ENCODE results near the gene ZNF846.

ZNF846 gene

DNA sequence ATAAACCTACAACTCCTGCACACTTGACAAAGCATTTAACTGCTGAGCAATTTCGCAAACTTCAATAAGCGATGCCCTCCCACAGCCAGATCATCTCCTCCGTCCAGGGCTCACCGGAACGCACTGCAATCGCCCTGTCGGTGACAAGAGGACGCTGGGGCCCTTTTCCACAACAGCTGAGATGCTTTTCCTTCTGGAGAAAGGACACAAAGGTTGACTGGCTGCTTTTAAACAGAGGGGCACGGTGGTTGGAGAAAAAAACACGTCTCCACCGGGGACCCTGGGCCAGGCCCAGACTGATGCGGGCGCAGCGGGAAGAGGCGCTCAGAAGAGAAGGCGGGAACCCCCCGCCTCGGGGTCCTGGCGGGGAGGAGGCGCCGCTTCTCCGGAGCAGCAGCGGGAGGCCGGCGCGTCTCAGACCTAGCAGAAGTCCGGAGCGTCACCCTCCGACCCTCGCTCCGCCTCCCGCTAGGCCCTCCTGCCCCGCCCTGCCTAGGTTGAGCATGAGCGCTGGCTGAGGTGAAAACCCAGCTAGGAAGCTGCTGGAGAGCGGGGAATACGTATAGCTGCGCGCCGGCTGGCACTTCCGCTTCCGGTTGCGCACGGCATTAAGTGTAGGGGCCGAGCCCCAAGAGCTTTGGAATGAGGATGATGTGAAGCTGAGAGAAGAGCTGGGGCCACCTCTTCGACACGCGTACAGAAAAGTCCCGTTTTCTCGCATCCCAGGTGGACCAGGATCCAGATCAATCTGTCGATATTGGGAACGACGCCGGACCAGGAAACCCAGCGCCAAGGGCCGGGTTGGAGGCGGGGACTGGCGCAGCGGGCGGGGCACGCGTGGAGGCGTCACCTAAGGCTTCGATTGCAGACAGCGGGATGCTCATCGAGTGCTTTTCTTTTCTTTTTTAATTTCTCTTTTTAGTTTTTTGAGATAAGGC lies at the start of gene ZNF846 (continued):
- TF ChIP-seq, protein P1, sequence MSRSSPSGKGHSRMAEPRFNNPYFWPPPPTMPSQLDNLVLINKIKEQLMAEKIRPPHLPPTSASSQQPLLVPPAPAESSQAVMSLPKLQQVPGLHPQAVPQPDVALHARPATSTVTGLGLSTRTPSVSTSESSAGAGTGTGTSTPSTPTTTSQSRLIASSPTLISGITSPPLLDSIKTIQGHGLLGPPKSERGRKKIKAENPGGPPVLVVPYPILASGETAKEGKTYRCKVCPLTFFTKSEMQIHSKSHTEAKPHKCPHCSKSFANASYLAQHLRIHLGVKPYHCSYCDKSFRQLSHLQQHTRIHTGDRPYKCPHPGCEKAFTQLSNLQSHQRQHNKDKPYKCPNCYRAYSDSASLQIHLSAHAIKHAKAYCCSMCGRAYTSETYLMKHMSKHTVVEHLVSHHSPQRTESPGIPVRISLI (tag by site-specific recombination; IDR thresholded peaks at IDR 0.05), result no peak
- 0 out of 2 replicates have a peak, but pooled peaks have one; percentile 51 for TF ChIP-seq GLI4 (tag by site-specific recombination; IDR thresholded peaks at IDR 0.05)
- no peak for TF ChIP-seq RBAK (tag by site-specific recombination; IDR thresholded peaks at IDR 0.05)
- TF ChIP-seq ZNF843 (tag by site-specific recombination; IDR thresholded peaks at IDR 0.05), result peak; percentile 53; the same call in 1 of the 2 replicates
- TF ChIP-seq SP3 (tag by site-specific recombination; IDR thresholded peaks at IDR 0.05), result peak; percentile 85
- TF ChIP-seq, protein P2, sequence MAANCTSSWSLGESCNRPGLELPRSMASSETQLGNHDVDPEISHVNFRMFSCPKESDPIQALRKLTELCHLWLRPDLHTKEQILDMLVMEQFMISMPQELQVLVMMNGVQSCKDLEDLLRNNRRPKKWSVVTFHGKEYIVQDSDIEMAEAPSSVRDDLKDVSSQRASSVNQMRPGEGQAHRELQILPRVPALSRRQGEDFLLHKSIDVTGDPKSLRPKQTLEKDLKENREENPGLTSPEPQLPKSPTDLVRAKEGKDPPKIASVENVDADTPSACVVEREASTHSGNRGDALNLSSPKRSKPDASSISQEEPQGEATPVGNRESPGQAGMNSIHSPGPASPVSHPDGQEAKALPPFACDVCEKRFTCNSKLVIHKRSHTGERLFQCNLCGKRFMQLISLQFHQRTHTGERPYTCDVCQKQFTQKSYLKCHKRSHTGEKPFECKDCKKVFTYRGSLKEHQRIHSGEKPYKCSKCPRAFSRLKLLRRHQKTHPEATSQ (tag by site-specific recombination; IDR thresholded peaks at IDR 0.05), result peak; percentile 67; the same call in 1 of the 2 replicates
- TF ChIP-seq, protein P3, sequence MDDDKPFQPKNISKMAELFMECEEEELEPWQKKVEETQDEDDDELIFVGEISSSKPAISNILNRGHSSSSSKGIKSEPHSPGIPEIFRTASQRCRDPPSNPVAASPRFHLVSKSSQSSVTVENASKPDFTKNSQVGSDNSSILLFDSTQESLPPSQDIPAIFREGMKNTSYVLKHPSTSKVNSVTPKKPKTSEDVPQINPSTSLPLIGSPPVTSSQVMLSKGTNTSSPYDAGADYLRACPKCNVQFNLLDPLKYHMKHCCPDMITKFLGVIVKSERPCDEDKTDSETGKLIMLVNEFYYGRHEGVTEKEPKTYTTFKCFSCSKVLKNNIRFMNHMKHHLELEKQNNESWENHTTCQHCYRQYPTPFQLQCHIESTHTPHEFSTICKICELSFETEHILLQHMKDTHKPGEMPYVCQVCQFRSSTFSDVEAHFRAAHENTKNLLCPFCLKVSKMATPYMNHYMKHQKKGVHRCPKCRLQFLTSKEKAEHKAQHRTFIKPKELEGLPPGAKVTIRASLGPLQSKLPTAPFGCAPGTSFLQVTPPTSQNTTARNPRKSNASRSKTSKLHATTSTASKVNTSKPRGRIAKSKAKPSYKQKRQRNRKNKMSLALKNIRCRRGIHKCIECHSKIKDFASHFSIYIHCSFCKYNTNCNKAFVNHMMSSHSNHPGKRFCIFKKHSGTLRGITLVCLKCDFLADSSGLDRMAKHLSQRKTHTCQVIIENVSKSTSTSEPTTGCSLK (tag by site-specific recombination; IDR thresholded peaks at IDR 0.05), result no peak
- TF ChIP-seq REPIN1 (tag by site-specific recombination; IDR thresholded peaks at IDR 0.05; ENCODE audit: low read depth), result no peak
- TF ChIP-seq ZNF350 (tag by site-specific recombination; IDR thresholded peaks at IDR 0.05), result no peak
- no peak for TF ChIP-seq ZNF274 (IDR thresholded peaks at IDR 0.05; ENCODE audit: low read length)
- TF ChIP-seq ZNF274 (tag by site-specific recombination; IDR thresholded peaks at IDR 0.05; ENCODE audit: borderline replicate concordance), result no peak
- peak; percentile 61; the same call in 1 of the 2 replicates for TF ChIP-seq ZBTB48 (tag by site-specific recombination; IDR thresholded peaks at IDR 0.05)
- TF ChIP-seq ZNF2 (tag by site-specific recombination; IDR thresholded peaks at IDR 0.05), result peak; percentile 86
- no peak for TF ChIP-seq ZFP41 (tag by site-specific recombination; IDR thresholded peaks at IDR 0.05; ENCODE audit: borderline replicate concordance)
- TF ChIP-seq ZNF37A (tag by site-specific recombination; IDR thresholded peaks at IDR 0.05), result no peak
- TF ChIP-seq ZNF785 (tag by site-specific recombination; IDR thresholded peaks at IDR 0.05), result no peak
- TF ChIP-seq ZNF624 (tag by site-specific recombination; IDR thresholded peaks at IDR 0.05), result no peak
- no peak for TF ChIP-seq ZNF677 (tag by site-specific recombination; IDR thresholded peaks at IDR 0.05)
- TF ChIP-seq ZNF544 (tag by site-specific recombination; IDR thresholded peaks at IDR 0.05), result no peak
- TF ChIP-seq, protein P4, sequence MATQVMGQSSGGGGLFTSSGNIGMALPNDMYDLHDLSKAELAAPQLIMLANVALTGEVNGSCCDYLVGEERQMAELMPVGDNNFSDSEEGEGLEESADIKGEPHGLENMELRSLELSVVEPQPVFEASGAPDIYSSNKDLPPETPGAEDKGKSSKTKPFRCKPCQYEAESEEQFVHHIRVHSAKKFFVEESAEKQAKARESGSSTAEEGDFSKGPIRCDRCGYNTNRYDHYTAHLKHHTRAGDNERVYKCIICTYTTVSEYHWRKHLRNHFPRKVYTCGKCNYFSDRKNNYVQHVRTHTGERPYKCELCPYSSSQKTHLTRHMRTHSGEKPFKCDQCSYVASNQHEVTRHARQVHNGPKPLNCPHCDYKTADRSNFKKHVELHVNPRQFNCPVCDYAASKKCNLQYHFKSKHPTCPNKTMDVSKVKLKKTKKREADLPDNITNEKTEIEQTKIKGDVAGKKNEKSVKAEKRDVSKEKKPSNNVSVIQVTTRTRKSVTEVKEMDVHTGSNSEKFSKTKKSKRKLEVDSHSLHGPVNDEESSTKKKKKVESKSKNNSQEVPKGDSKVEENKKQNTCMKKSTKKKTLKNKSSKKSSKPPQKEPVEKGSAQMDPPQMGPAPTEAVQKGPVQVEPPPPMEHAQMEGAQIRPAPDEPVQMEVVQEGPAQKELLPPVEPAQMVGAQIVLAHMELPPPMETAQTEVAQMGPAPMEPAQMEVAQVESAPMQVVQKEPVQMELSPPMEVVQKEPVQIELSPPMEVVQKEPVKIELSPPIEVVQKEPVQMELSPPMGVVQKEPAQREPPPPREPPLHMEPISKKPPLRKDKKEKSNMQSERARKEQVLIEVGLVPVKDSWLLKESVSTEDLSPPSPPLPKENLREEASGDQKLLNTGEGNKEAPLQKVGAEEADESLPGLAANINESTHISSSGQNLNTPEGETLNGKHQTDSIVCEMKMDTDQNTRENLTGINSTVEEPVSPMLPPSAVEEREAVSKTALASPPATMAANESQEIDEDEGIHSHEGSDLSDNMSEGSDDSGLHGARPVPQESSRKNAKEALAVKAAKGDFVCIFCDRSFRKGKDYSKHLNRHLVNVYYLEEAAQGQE (tag by site-specific recombination; IDR thresholded peaks at IDR 0.05), result peak; percentile 90
- TF ChIP-seq, protein P5, sequence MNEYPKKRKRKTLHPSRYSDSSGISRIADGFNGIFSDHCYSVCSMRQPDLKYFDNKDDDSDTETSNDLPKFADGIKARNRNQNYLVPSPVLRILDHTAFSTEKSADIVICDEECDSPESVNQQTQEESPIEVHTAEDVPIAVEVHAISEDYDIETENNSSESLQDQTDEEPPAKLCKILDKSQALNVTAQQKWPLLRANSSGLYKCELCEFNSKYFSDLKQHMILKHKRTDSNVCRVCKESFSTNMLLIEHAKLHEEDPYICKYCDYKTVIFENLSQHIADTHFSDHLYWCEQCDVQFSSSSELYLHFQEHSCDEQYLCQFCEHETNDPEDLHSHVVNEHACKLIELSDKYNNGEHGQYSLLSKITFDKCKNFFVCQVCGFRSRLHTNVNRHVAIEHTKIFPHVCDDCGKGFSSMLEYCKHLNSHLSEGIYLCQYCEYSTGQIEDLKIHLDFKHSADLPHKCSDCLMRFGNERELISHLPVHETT (tag by site-specific recombination; IDR thresholded peaks at IDR 0.05), result peak; percentile 83
- peak; percentile 18; the same call in 1 of the 2 replicates for TF ChIP-seq FEZF1 (tag by site-specific recombination; IDR thresholded peaks at IDR 0.05)
- no peak for TF ChIP-seq ZNF830 (tag by site-specific recombination; IDR thresholded peaks at IDR 0.05; ENCODE audit: low read depth)
- no peak for TF ChIP-seq OSR2 (tag by site-specific recombination; IDR thresholded peaks at IDR 0.05)
- TF ChIP-seq ZNF140 (tag by site-specific recombination; IDR thresholded peaks at IDR 0.05), result no peak
- TF ChIP-seq MZF1 (tag by site-specific recombination; IDR thresholded peaks at IDR 0.05; ENCODE audit: borderline replicate concordance), result no peak
- no peak for TF ChIP-seq ZFP3 (tag by site-specific recombination; IDR thresholded peaks at IDR 0.05; ENCODE audit: low read depth)
- no peak for TF ChIP-seq ZNF621 (tag by site-specific recombination; IDR thresholded peaks at IDR 0.05)
- TF ChIP-seq ZNF473 (tag by site-specific recombination; IDR thresholded peaks at IDR 0.05), result no peak
- TF ChIP-seq ZNF266 (tag by site-specific recombination; IDR thresholded peaks at IDR 0.05; ENCODE audit: low read depth), result no peak
- TF ChIP-seq ZNF391 (tag by site-specific recombination; IDR thresholded peaks at IDR 0.05; ENCODE audit: borderline replicate concordance, low read depth), result peak; percentile 28; the same call in 1 of the 2 replicates
